IMR-90 (cell line): ENCODE data around the gene FAF2. TPM values are rescaled to one million over a fixed set of nuclear protein-coding genes. Genes with fewer than 3 reads are reported as not detected.

Experiments used
- ATAC-seq: fragments of 200-7000 bp; cut with Tn5 transposase; 2 replicates; pipeline ENCODE4 v1.9.1; 2020; ENCODE audit warnings: low read depth, mild to moderate bottlenecking, moderate library complexity
- BruUV-seq: library from RNA; stranded (reverse); fragments of 400-500 nt; replicated peaks from 2 replicates; lab custom pipeline; 2021; lab: Mats Ljungman, UMichigan
- CTCF ChIA-PET: fragments of 300-600 bp; formaldehyde crosslinking; extraction: SDS; loops from one replicate; lab custom pipeline; 2021; ENCODE audit warnings: antibody characterized with exemption; lab: Yijun Ruan, JAX
- POLR2A ChIA-PET: fragments of 300-600 bp; sonication (Branson Sonifier 250); formaldehyde crosslinking; loops from one replicate; lab custom pipeline; 2022; ENCODE audit warnings: antibody characterized with exemption; ENCODE audit not compliant: unreplicated experiment; lab: Charles Lee
- DNase-seq: peaks from one replicate; pipeline ENCODE4 v3.0.0; 2013
- H2AFZ ChIP-seq: replicated peaks from 2 replicates; pipeline ENCODE3; 2013; ENCODE audit warnings: low read length, mild to moderate bottlenecking; ENCODE audit not compliant: poor library complexity
- H2AK5ac ChIP-seq: 2 replicates; pipeline ENCODE4 v1.6.1; 2013; ENCODE audit warnings: low read depth, low read length, inconsistent platforms
- H2AK9ac ChIP-seq: replicated peaks from 2 replicates; pipeline ENCODE3; 2013; ENCODE audit warnings: mild to moderate bottlenecking, low read depth, low read length, moderate library complexity; ENCODE audit not compliant: poor library complexity
- H2BK120ac ChIP-seq: 2 replicates; pipeline ENCODE4 v1.6.1; 2013; ENCODE audit warnings: low read depth, low read length, inconsistent platforms
- H2BK15ac ChIP-seq: 3 replicates; pipeline ENCODE4 v1.6.1; 2013; ENCODE audit warnings: low read depth, low read length, inconsistent platforms
- H2BK20ac ChIP-seq: 2 replicates; pipeline ENCODE4 v1.6.1; 2013; ENCODE audit warnings: low read depth, mild to moderate bottlenecking, inconsistent platforms, low read length, moderate library complexity
- H2BK5ac ChIP-seq: 2 replicates; pipeline ENCODE4 v1.6.1; 2013; ENCODE audit warnings: mild to moderate bottlenecking, low read depth, low read length, inconsistent platforms; ENCODE audit not compliant: poor library complexity, severe bottlenecking
- H3K14ac ChIP-seq: replicated peaks from 2 replicates; pipeline ENCODE4 v1.6.1; 2013; ENCODE audit warnings: low read depth, low read length, inconsistent platforms
- H3K18ac ChIP-seq: 2 replicates; pipeline ENCODE4 v1.6.1; 2013; ENCODE audit warnings: low read depth, low read length, control low read depth
- H3K23ac ChIP-seq: 2 replicates; pipeline ENCODE4 v1.6.1; 2013; ENCODE audit warnings: low read depth, low read length, inconsistent platforms
- H3K27ac ChIP-seq: 2 replicates; pipeline ENCODE4 v1.5.1; 2013; ENCODE audit warnings: mild to moderate bottlenecking, control low read depth, low read length; ENCODE audit not compliant: insufficient read depth
- H3K27me3 ChIP-seq: 2 replicates; pipeline ENCODE4 v1.6.1; 2013; ENCODE audit warnings: low read length; ENCODE audit not compliant: control insufficient read depth, insufficient read depth
- H3K36me3 ChIP-seq: 2 replicates; pipeline ENCODE4 v1.6.1; 2013; ENCODE audit warnings: low read length, mixed read lengths; ENCODE audit not compliant: control insufficient read depth, insufficient read depth
- H3K4ac ChIP-seq: 2 replicates; pipeline ENCODE4 v1.6.1; 2013; ENCODE audit warnings: low read depth, low read length, inconsistent platforms
- H3K4me1 ChIP-seq: 2 replicates; pipeline ENCODE4 v1.6.1; 2013; ENCODE audit warnings: low read length, mixed read lengths; ENCODE audit not compliant: control insufficient read depth, insufficient read depth
- H3K4me2 ChIP-seq: 2 replicates; pipeline ENCODE4 v1.6.1; 2013; ENCODE audit warnings: low read depth, mild to moderate bottlenecking, control low read depth, low read length, moderate library complexity
- H3K4me3 ChIP-seq: 2 replicates; pipeline ENCODE4 v1.5.1; 2013; ENCODE audit warnings: low read depth, mild to moderate bottlenecking, control low read depth, low read length, moderate library complexity; ENCODE audit not compliant: insufficient read depth
- H3K56ac ChIP-seq: 2 replicates; pipeline ENCODE4 v1.6.1; 2013; ENCODE audit warnings: low read length, inconsistent platforms; ENCODE audit not compliant: insufficient read depth; ENCODE audit errors: extremely low read depth
- H3K79me1 ChIP-seq, 2 experiments: 2 replicates each; pipeline ENCODE4 v1.6.1; 2013; ENCODE audit warnings: low read length in 2 of 2, inconsistent platforms in 1 of 2, low read depth in 1 of 2
- H3K9ac ChIP-seq: 2 replicates; pipeline ENCODE4 v1.6.1; 2013; ENCODE audit warnings: low read depth, low read length, control low read depth
- H3K9me1 ChIP-seq: 2 replicates; pipeline ENCODE4 v1.6.1; 2013; ENCODE audit warnings: low read length, inconsistent platforms; ENCODE audit not compliant: insufficient read depth
- H3K9me3 ChIP-seq: 2 replicates; pipeline ENCODE4 v1.6.1; 2013; ENCODE audit warnings: low read length; ENCODE audit not compliant: control insufficient read depth, insufficient read depth
- H4K20me1 ChIP-seq: 2 replicates; pipeline ENCODE4 v1.6.1; 2013; ENCODE audit warnings: low read length, inconsistent platforms; ENCODE audit not compliant: insufficient read depth
- H4K5ac ChIP-seq: 2 replicates; pipeline ENCODE4 v1.6.1; 2013; ENCODE audit warnings: mild to moderate bottlenecking, low read depth, low read length, control low read depth
- H4K8ac ChIP-seq, 2 experiments: 2 replicates each; pipeline ENCODE4 v1.6.1; 2013; ENCODE audit warnings: low read depth in 2 of 2, low read length in 2 of 2, control low read depth in 1 of 2, inconsistent platforms in 1 of 2
- H4K91ac ChIP-seq: 2 replicates; pipeline ENCODE4 v1.6.1; 2013; ENCODE audit warnings: low read depth, low read length, inconsistent platforms; ENCODE audit not compliant: insufficient read depth
- BHLHE40 ChIP-seq: fragments of 150-350 bp; IDR thresholded peaks from 2 replicates; pipeline ENCODE4 v1.6.1; 2016; ENCODE audit warnings: mild to moderate bottlenecking, low read depth, low read length
- CEBPB ChIP-seq: IDR thresholded peaks from 2 replicates; pipeline ENCODE4 v1.6.1; 2012; ENCODE audit warnings: low read depth, low read length, improper control_type of control experiment
- CHD1 ChIP-seq: IDR thresholded peaks from 2 replicates; pipeline ENCODE4 v1.6.1; 2012; ENCODE audit warnings: low read depth, low read length, improper control_type of control experiment
- FOS ChIP-seq: fragments of 150-350 bp; IDR thresholded peaks from 2 replicates; pipeline ENCODE4 v1.6.1; 2016; ENCODE audit warnings: low read depth, low read length
- MAFK ChIP-seq: IDR thresholded peaks from 2 replicates; pipeline ENCODE4 v1.6.1; 2012; ENCODE audit warnings: low read depth, low read length, improper control_type of control experiment
- MAZ ChIP-seq: IDR thresholded peaks from 2 replicates; pipeline ENCODE4 v1.6.1; 2012; ENCODE audit warnings: low read depth, mild to moderate bottlenecking, low read length, improper control_type of control experiment, moderate library complexity, borderline replicate concordance
- MXI1 ChIP-seq: IDR thresholded peaks from 2 replicates; pipeline ENCODE4 v1.6.1; 2012; ENCODE audit warnings: low read depth, mild to moderate bottlenecking, low read length, moderate library complexity, borderline replicate concordance
- NFE2L2 ChIP-seq: fragments of 150-350 bp; IDR thresholded peaks from 2 replicates; pipeline ENCODE4 v1.6.1; 2016; ENCODE audit warnings: low read depth, mild to moderate bottlenecking, low read length
- POLR2A ChIP-seq: IDR thresholded peaks from 2 replicates; pipeline ENCODE4 v1.6.1; 2012; ENCODE audit warnings: mild to moderate bottlenecking, low read depth, low read length
- RAD21 ChIP-seq: IDR thresholded peaks from 2 replicates; pipeline ENCODE4 v1.6.1; 2012; ENCODE audit warnings: low read length, improper control_type of control experiment
- RCOR1 ChIP-seq: IDR thresholded peaks from 2 replicates; pipeline ENCODE4 v1.6.1; 2012; ENCODE audit warnings: mild to moderate bottlenecking, low read length, improper control_type of control experiment; ENCODE audit not compliant: insufficient replicate concordance
- RFX5 ChIP-seq: IDR thresholded peaks from 2 replicates; pipeline ENCODE4 v1.8.0; 2012; ENCODE audit warnings: low read depth, mild to moderate bottlenecking, low read length, moderate library complexity
- SMC3 ChIP-seq: fragments of 150-350 bp; IDR thresholded peaks from 2 replicates; pipeline ENCODE4 v1.6.1; 2016; ENCODE audit warnings: low read depth, mild to moderate bottlenecking, antibody characterized with exemption, low read length, moderate library complexity
- WGBS, 2 experiments: methylation state at CpG; one replicate each; pipeline versions ENCODE4 v1.1.5 to v1.1.7; 2013; ENCODE audit warnings: missing lambda C conversion rate in 2 of 2; ENCODE audit not compliant: insufficient read length in 1 of 2; ENCODE audit errors: extremely low coverage in 2 of 2; 5-methylcytosine and 5-hydroxymethylcytosine counted together
- dilution Hi-C: fragments of 300-500 bp; cut with HindIII; formaldehyde crosslinking; loops from one replicate; pipeline ENCODE4 v1.14.3; 2018; ENCODE audit warnings: low sequenced_read_pairs; ENCODE audit not compliant: unreplicated experiment
- in situ Hi-C: fragments of 300-500 bp; cut with MboI; formaldehyde crosslinking; loops from 3 replicates; pipeline ENCODE4 v1.14.3; 2019; ENCODE audit warnings: low sequenced_read_pairs, inconsistent platforms, mixed read lengths
- intact Hi-C: fragments of 100-400 bp; cut with micrococcal nuclease; formaldehyde crosslinking; loops from 2 replicates; pipeline ENCODE4 v1.10.0; 2022
- polyA plus RNA-seq, 3 experiments: library from polyadenylated mRNA; depleted of rRNA; stranded (reverse); fragments of >200 nt; gene quantifications; 2 replicates each; pipeline ENCODE4 v1.2.3, GENCODE V29; 2012; ENCODE audit warnings: low replicate concordance in 1 of 3
- total RNA-seq: library from RNA; depleted of rRNA; stranded (reverse); fragments of >200 nt; gene quantifications from 2 replicates; pipeline ENCODE4 v1.2.3, GENCODE V29; 2012
- TF ChIP-seq, protein P1 (sequence below): conservative IDR thresholded peaks from 2 replicates; pipeline ENCODE4 v1.5.1; 2012; ENCODE audit warnings: mild to moderate bottlenecking, low read depth, low read length, improper control_type of control experiment
- TF ChIP-seq, protein P2 (sequence below): fragments of 150-350 bp; IDR thresholded peaks from 2 replicates; pipeline ENCODE4 v1.6.1; 2016; ENCODE audit warnings: low read depth, mild to moderate bottlenecking, low read length, moderate library complexity, borderline replicate concordance
- TF ChIP-seq, protein P3 (sequence below): fragments of 150-350 bp; IDR thresholded peaks from 2 replicates; pipeline ENCODE4 v1.6.1; 2017; ENCODE audit warnings: mild to moderate bottlenecking, antibody characterized with exemption, low read length, low read depth

FAF2 gene
- total and polyA plus RNA-seq, 2 of the 4 experiments (the other 2 are of a cell fraction), result 32.9 to 47.0 TPM

DNA sequence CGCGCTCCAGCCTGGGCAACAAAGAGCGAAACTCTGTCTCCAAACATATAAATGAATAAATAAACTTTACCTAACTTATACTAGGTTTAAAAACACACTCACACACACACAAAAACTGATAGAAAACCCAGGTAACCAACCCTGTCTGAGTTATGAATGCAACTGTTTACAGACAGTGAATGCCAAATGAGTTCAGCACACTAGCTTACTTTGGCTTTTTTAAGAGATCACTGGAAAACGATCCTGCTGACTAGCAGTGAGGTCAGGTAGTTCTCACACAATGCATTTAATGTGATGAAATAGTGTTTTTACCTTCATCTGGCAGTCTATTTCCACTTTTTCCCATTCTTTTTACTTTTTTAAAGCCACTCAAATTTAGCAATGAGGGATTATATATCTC lies 22.4 kb downstream of the FAF2 start:
- BruUV-seq, result no TSS peak
- ATAC-seq, result no peak
- H2AK9ac ChIP-seq, result no peak overlapping the region

More for the DNA sequence above, 22.4 kb downstream of the FAF2 start:
- Histone ChIP-seq H3K56ac (no peak overlapping the region), H2AK5ac (no peak overlapping the region), H2BK20ac (no peak overlapping the region), H2BK15ac (no peak overlapping the region), H3K36me3 (peaks cover 1% of the 10 kb centered on the region; the same call in 1 of the 2 replicates), H3K79me1 (peaks cover 20 to 69% of the 10 kb centered on the region in 2 experiments), H2AFZ (no peak overlapping the region), H4K91ac (no peak overlapping the region), H3K9ac (no peak overlapping the region), H3K4ac (no peak overlapping the region), H3K4me2 (no peak overlapping the region), H2BK5ac (no peak overlapping the region), H3K9me3 (no peaks in the 10 kb centered on the region), H3K27me3 (no peaks in the 10 kb centered on the region), H3K4me1 (peaks cover 10% of the 10 kb centered on the region), H3K4me3 (no peak overlapping the region), H3K14ac (no peak overlapping the region), H4K20me1 (peaks cover 35% of the 10 kb centered on the region), H3K27ac (no peak overlapping the region), H3K23ac (no peak overlapping the region), H3K18ac (no peak overlapping the region), H3K9me1 (peaks cover 6% of the 10 kb centered on the region), H4K5ac (no peak overlapping the region), H2BK120ac (no peak overlapping the region), H4K8ac (no peak overlapping the region)
- CTCF ChIA-PET, result no interaction called here
- no CpG with 5 or more reads among the region's 4 CpGs for WGBS, 2 experiments
- dilution Hi-C loops, result no loop called here
- DNase-seq, result peak; percentile 12
- in situ Hi-C loops, result no loop called here
- TF ChIP-seq CHD1 (no peak), MAFK (no peak), RCOR1 (no peak), FOS (no peak), POLR2A (no peak), RFX5 (no peak), NFE2L2 (no peak), SMC3 (no peak), CEBPB (no peak), RAD21 (no peak), BHLHE40 (no peak), MXI1 (no peak), MAZ (no peak)
- TF ChIP-seq, protein P1, sequence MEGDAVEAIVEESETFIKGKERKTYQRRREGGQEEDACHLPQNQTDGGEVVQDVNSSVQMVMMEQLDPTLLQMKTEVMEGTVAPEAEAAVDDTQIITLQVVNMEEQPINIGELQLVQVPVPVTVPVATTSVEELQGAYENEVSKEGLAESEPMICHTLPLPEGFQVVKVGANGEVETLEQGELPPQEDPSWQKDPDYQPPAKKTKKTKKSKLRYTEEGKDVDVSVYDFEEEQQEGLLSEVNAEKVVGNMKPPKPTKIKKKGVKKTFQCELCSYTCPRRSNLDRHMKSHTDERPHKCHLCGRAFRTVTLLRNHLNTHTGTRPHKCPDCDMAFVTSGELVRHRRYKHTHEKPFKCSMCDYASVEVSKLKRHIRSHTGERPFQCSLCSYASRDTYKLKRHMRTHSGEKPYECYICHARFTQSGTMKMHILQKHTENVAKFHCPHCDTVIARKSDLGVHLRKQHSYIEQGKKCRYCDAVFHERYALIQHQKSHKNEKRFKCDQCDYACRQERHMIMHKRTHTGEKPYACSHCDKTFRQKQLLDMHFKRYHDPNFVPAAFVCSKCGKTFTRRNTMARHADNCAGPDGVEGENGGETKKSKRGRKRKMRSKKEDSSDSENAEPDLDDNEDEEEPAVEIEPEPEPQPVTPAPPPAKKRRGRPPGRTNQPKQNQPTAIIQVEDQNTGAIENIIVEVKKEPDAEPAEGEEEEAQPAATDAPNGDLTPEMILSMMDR, result no peak
- TF ChIP-seq, protein P2, sequence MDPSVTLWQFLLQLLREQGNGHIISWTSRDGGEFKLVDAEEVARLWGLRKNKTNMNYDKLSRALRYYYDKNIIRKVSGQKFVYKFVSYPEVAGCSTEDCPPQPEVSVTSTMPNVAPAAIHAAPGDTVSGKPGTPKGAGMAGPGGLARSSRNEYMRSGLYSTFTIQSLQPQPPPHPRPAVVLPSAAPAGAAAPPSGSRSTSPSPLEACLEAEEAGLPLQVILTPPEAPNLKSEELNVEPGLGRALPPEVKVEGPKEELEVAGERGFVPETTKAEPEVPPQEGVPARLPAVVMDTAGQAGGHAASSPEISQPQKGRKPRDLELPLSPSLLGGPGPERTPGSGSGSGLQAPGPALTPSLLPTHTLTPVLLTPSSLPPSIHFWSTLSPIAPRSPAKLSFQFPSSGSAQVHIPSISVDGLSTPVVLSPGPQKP, result no peak
- TF ChIP-seq, protein P3, sequence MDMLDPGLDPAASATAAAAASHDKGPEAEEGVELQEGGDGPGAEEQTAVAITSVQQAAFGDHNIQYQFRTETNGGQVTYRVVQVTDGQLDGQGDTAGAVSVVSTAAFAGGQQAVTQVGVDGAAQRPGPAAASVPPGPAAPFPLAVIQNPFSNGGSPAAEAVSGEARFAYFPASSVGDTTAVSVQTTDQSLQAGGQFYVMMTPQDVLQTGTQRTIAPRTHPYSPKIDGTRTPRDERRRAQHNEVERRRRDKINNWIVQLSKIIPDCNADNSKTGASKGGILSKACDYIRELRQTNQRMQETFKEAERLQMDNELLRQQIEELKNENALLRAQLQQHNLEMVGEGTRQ, result no peak
- intact Hi-C loops, result no loop called here
- POLR2A ChIA-PET, result no interaction called here
